Mesodermal cell (in vitro differentiated cells): Measurements from ENCODE around the gene COL8A2.

Experiments used
- H3K27ac ChIP-seq: 2 replicates; pipeline ENCODE4 v1.7.0; 2013; ENCODE audit warnings: mild to moderate bottlenecking, low read depth, low read length, moderate library complexity; ENCODE audit not compliant: severe bottlenecking
- H3K36me3 ChIP-seq: 2 replicates; pipeline ENCODE4 v1.7.1; 2013; ENCODE audit warnings: mild to moderate bottlenecking, low read length, moderate library complexity; ENCODE audit not compliant: control insufficient read depth, insufficient read depth
- H3K4me1 ChIP-seq: one replicate; pipeline ENCODE4 v1.7.1; 2013; ENCODE audit warnings: mild to moderate bottlenecking, low read length; ENCODE audit not compliant: insufficient read depth, control insufficient read depth, poor library complexity, severe bottlenecking
- H3K4me3 ChIP-seq: 2 replicates; pipeline ENCODE4 v1.7.0; 2013; ENCODE audit warnings: low read length, control low read depth, mild to moderate bottlenecking; ENCODE audit not compliant: insufficient read depth, poor library complexity, severe bottlenecking; ENCODE audit errors: extremely low read depth
- H3K9me3 ChIP-seq: 2 replicates; pipeline ENCODE4 v1.7.1; 2013; ENCODE audit warnings: mild to moderate bottlenecking, low read length, moderate library complexity; ENCODE audit not compliant: control insufficient read depth
- WGBS, 2 experiments: methylation state at CpG; one replicate each; pipeline ENCODE4 v1.1.5; 2013; ENCODE audit warnings: missing lambda C conversion rate in 2 of 2; ENCODE audit not compliant: insufficient coverage in 2 of 2; 5-methylcytosine and 5-hydroxymethylcytosine counted together

Gene COL8A2

GRCh38 chr1:36081926-36082485, 43.0 kb downstream of the COL8A2 start:
- Histone ChIP-seq H3K4me3 (no peak overlapping the region), H3K4me1 (no peaks in the 10 kb centered on the region), H3K27ac (no peak overlapping the region), H3K9me3 (no peaks in the 10 kb centered on the region), H3K36me3 (no peaks in the 10 kb centered on the region)
- 50% methylated on average over 1 of the region's 3 CpGs; no CpG with 5 or more reads in 1 of the 2 experiments for WGBS, 2 experiments

- H3K4me1 ChIP-seq, result no peaks in the 10 kb centered on the region
- H3K27ac ChIP-seq, result no peak overlapping the region
- WGBS, 2 experiments, result 84% methylated on average over 4 of the region's 6 CpGs; no CpG with 5 or more reads in 1 of the 2 experiments
These were observed 44.2 kb downstream of the COL8A2 start for GRCh38 chr1:36080801-36081200.

GRCh38 chr1:36080236-36080635, 44.8 kb downstream of the COL8A2 start:
- no peaks in the 10 kb centered on the region for H3K36me3 ChIP-seq
- no peak overlapping the region for H3K27ac ChIP-seq
- WGBS, 2 experiments, result 86% methylated on average over 1 of the region's 3 CpGs; no CpG with 5 or more reads in 1 of the 2 experiments
- no peaks in the 10 kb centered on the region for H3K9me3 ChIP-seq
- no peak overlapping the region for H3K4me3 ChIP-seq
- H3K4me1 ChIP-seq, result no peaks in the 10 kb centered on the region

More at GRCh38 chr1:36080801-36081200, 44.2 kb downstream of the COL8A2 start:
- Histone ChIP-seq H3K9me3 (no peaks in the 10 kb centered on the region), H3K36me3 (no peaks in the 10 kb centered on the region), H3K4me3 (no peak overlapping the region)

GRCh38 chr1:36076979-36077573, 47.9 kb downstream of the COL8A2 start:
- H3K36me3 ChIP-seq, result no peaks in the 10 kb centered on the region
- H3K9me3 ChIP-seq, result no peaks in the 10 kb centered on the region
- H3K27ac ChIP-seq, result no peak overlapping the region
- H3K4me1 ChIP-seq, result no peaks in the 10 kb centered on the region
- no peak overlapping the region for H3K4me3 ChIP-seq
- WGBS, 2 experiments, result 64 to 87% methylated on average over 3 of the region's 4 CpGs

GRCh38 chr1:36070349-36070748, 54.7 kb downstream of the COL8A2 start:
- Histone ChIP-seq H3K27ac (no peak overlapping the region), H3K9me3 (no peaks in the 10 kb centered on the region), H3K36me3 (no peaks in the 10 kb centered on the region), H3K4me3 (no peak overlapping the region), H3K4me1 (no peaks in the 10 kb centered on the region)
- WGBS, 2 experiments, result 71% methylated on average over 1 of the region's 2 CpGs; no CpG with 5 or more reads in 1 of the 2 experiments

GRCh38 chr1:36068866-36069265, 56.2 kb downstream of the COL8A2 start:
- no peak overlapping the region for H3K4me3 ChIP-seq
- no peaks in the 10 kb centered on the region for H3K4me1 ChIP-seq
- H3K9me3 ChIP-seq, result no peaks in the 10 kb centered on the region
- H3K36me3 ChIP-seq, result no peaks in the 10 kb centered on the region
- no peak overlapping the region for H3K27ac ChIP-seq
- 92% methylated on average over 2 of the region's 2 CpGs; no CpG with 5 or more reads in 1 of the 2 experiments for WGBS, 2 experiments

- no peaks in the 10 kb centered on the region for H3K36me3 ChIP-seq
- H3K9me3 ChIP-seq, result no peaks in the 10 kb centered on the region
- H3K4me1 ChIP-seq, result no peaks in the 10 kb centered on the region
- no peak overlapping the region for H3K27ac ChIP-seq
- no peak overlapping the region for H3K4me3 ChIP-seq
These were observed 57.2 kb downstream of the COL8A2 start for GRCh38 chr1:36067871-36068270.

- H3K36me3 ChIP-seq, result no peaks in the 10 kb centered on the region
- WGBS, 2 experiments, result no CpG with 5 or more reads among the region's 1 CpG
- H3K4me1 ChIP-seq, result no peaks in the 10 kb centered on the region
- H3K27ac ChIP-seq, result no peak overlapping the region
- no peaks in the 10 kb centered on the region for H3K9me3 ChIP-seq
- no peak overlapping the region for H3K4me3 ChIP-seq
These were observed 62.7 kb downstream of the COL8A2 start for GRCh38 chr1:36062315-36062714.

- peaks cover 14% of the 10 kb centered on the region for H3K36me3 ChIP-seq
- WGBS, 2 experiments, result 100% methylated on average over 2 to 4 of the region's 5 CpGs
- no peaks in the 10 kb centered on the region for H3K4me1 ChIP-seq
- H3K4me3 ChIP-seq, result no peak overlapping the region
- no peak overlapping the region for H3K27ac ChIP-seq
- H3K9me3 ChIP-seq, result no peaks in the 10 kb centered on the region
These were observed 69.3 kb downstream of the COL8A2 start for GRCh38 chr1:36055706-36056105.

GRCh38 chr1:36053978-36054377, 71.0 kb downstream of the COL8A2 start:
- Histone ChIP-seq H3K36me3 (peaks cover 15% of the 10 kb centered on the region), H3K27ac (no peak overlapping the region)

GRCh38 chr1:36051821-36052220, 73.2 kb downstream of the COL8A2 start:
- Histone ChIP-seq H3K36me3 (peaks cover 31% of the 10 kb centered on the region), H3K27ac (no peak overlapping the region), H3K4me1 (no peaks in the 10 kb centered on the region), H3K4me3 (no peak overlapping the region), H3K9me3 (no peaks in the 10 kb centered on the region)

More at GRCh38 chr1:36053978-36054377, 71.0 kb downstream of the COL8A2 start:
- Histone ChIP-seq H3K9me3 (no peaks in the 10 kb centered on the region), H3K4me3 (no peak overlapping the region), H3K4me1 (no peaks in the 10 kb centered on the region)
